Right lobe of liver (tissue), 6 donors: ENCODE data around the gene PLCL2. TPM values are rescaled to one million over a fixed set of nuclear protein-coding genes. Genes with fewer than 3 reads are reported as not detected.

Experiments used
- ATAC-seq, 4 donors: fragments of 200-7000 bp; cut with Tn5 transposase; one replicate each; pipeline ENCODE4 v1.9.1; 2020; ENCODE audit warnings: mild to moderate bottlenecking in 4 of 4, moderate library complexity in 4 of 4
- DNase-seq, 3 donors: peaks; one replicate each; pipeline ENCODE4 v3.0.0-alpha.2; 2020
- H3K27ac ChIP-seq, 3 donors: fragments of 200-600 bp; one replicate each; pipeline ENCODE4 v1.8.0; 2022
- H3K27me3 ChIP-seq, 2 donors: fragments of 200-600 bp; one replicate each; pipeline ENCODE4 v1.8.0; 2022
- H3K36me3 ChIP-seq, 4 donors: fragments of 200-600 bp; sonication (generic) in 1 of 4; one replicate each; pipeline versions ENCODE4 v1.5.1 to v1.8.0; 2017 to 2022; ENCODE audit warnings: control low read depth in 1 of 4
- H3K4me1 ChIP-seq, 4 donors: fragments of 200-600 bp; sonication (generic) in 1 of 4; one replicate each; pipeline versions ENCODE4 v1.5.1 to v1.8.0; 2017 to 2022; ENCODE audit warnings: control low read depth in 1 of 4
- H3K4me3 ChIP-seq, 3 donors: fragments of 200-600 bp; one replicate each; pipeline ENCODE4 v1.8.0; 2022
- H3K9me3 ChIP-seq, 4 donors: fragments of 200-600 bp; sonication (generic) in 1 of 4; one replicate each; pipeline versions ENCODE4 v1.5.1 to v1.8.0; 2017 to 2022; ENCODE audit warnings: control low read depth in 1 of 4
- POLR2A ChIP-seq: fragments of 450-650 bp; IDR thresholded peaks from one replicate; pipeline ENCODE4 v1.6.1; 2017; ENCODE audit warnings: antibody characterized with exemption, mild to moderate bottlenecking
- WGBS: methylation state at CpG from one replicate; pipeline ENCODE4 v1.1.6; 2018; ENCODE audit warnings: low coverage, low lambda C conversion rate; ENCODE audit not compliant: insufficient coverage; ENCODE audit errors: missing lambda C conversion rate; 5-methylcytosine and 5-hydroxymethylcytosine counted together
- intact Hi-C, 2 donors: fragments of 100-400 bp; cut with DNase I; formaldehyde crosslinking; loops; one replicate each; pipeline versions ENCODE4 v1.11.2 to v1.14.1; 2022
- total RNA-seq, 6 experiments: library from RNA; depleted of rRNA in 2 of 6; stranded (reverse); fragments of >200 nt in 2 of 6; fragmentation: NEBNext Ultra II Directional in 3 of 6; extraction: Animal tissue kit (Norgen Biotek cat#: 25700) in 3 of 6; gene quantifications; one replicate each; pipeline versions ENCODE4 v1.1.0 to v1.2.4, GENCODE V29; 2016 to 2023
- TF ChIP-seq, protein P1 (sequence below), 4 donors: fragments of 200-600 bp in 3 of 4; fragments of 450-650 bp in 1 of 4; IDR thresholded peaks; one replicate each; pipeline versions ENCODE4 v1.5.1 to v1.8.0; 2016 to 2022; ENCODE audit warnings: antibody characterized with exemption in 4 of 4, mild to moderate bottlenecking in 2 of 4
- donor health status: DM: no; HTN: yes; CAD: no.
- donor health status: DM: no; HTN: no; CAD: no.
- donor health status: DM: no; HTN: no; CAD: no.
- donor health status: DM: no; HTN: yes; CAD: no.
- donor health status: DM: no; HTN: yes; CAD: no.

PLCL2 gene
- total RNA-seq, 6 experiments from 2014 or later, result 4.6 to 8.2 (median 6.9) TPM

DNA sequence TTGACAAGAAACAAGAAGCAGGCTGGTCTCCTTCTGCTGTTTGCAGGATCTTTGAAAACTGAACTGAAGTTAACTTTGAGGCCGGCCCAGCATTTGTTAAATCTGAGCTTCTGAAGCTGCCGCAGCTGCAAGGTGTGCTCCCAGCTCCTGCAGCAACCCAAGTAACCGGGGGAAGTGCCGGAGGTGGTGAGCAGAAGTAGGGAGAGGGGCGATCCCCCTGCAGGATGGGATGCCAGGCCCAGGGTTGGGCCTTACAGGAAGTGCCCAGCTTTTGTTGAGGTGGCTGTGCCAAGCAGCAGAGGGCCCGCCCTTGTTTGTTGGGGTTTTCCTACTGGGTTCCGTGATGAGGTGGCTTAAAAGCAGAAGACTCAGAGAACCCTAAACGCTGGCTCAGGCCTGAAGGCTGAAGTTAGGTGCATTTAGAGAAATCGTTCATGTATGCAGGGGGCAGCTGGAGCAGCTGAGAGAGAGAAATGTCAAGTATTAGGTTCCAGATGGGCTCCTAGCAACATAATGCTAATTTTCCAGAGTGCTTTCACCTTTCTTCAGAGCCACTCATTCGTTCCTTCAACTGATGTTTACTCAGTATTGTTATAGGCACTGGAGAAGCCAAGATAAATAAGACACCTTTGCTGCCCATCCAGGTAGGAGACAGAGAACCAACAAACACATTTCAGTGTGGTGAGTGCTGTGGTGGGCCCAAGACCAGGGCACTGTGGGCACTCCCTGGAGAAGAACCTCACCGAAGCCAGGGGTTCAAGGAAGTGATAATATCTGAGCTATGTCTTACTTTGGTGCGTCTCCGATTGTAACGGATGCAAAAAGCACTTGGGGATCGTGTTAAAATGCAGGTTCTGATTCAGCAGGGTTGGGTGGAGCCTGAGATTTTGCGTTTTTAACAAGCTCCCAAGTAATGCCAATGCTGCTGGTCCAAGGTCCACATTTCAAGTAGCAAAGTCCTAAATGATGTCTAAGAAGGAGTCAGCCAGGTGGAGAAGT, 42.2 kb upstream of the PLCL2 start:
- DNase-seq, result peak in 2 of 3 donors; percentile 40 to 55
- intact Hi-C loops, result no loop called here
- TF ChIP-seq, protein P1, sequence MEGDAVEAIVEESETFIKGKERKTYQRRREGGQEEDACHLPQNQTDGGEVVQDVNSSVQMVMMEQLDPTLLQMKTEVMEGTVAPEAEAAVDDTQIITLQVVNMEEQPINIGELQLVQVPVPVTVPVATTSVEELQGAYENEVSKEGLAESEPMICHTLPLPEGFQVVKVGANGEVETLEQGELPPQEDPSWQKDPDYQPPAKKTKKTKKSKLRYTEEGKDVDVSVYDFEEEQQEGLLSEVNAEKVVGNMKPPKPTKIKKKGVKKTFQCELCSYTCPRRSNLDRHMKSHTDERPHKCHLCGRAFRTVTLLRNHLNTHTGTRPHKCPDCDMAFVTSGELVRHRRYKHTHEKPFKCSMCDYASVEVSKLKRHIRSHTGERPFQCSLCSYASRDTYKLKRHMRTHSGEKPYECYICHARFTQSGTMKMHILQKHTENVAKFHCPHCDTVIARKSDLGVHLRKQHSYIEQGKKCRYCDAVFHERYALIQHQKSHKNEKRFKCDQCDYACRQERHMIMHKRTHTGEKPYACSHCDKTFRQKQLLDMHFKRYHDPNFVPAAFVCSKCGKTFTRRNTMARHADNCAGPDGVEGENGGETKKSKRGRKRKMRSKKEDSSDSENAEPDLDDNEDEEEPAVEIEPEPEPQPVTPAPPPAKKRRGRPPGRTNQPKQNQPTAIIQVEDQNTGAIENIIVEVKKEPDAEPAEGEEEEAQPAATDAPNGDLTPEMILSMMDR (IDR thresholded peaks at IDR 0.05), result no peak
- no peak for TF ChIP-seq POLR2A
- H3K4me3 ChIP-seq, result no peak overlapping the region
- H3K27me3 ChIP-seq, result no peaks in the 10 kb centered on the region
- peak in 3 of 4 donors; percentile 9 to 23 (median 20) for ATAC-seq
- WGBS, result 43% methylated on average over 10 of the region's 16 CpGs
- peaks cover 0 to 86% (median 25%) of the 10 kb centered on the region in 4 donors for H3K4me1 ChIP-seq
- H3K27ac ChIP-seq, result peak overlapping the region; percentile 33 to 77 (median 56)
- H3K36me3 ChIP-seq, result no peaks in the 10 kb centered on the region
- H3K9me3 ChIP-seq, result no peaks in the 10 kb centered on the region

DNA sequence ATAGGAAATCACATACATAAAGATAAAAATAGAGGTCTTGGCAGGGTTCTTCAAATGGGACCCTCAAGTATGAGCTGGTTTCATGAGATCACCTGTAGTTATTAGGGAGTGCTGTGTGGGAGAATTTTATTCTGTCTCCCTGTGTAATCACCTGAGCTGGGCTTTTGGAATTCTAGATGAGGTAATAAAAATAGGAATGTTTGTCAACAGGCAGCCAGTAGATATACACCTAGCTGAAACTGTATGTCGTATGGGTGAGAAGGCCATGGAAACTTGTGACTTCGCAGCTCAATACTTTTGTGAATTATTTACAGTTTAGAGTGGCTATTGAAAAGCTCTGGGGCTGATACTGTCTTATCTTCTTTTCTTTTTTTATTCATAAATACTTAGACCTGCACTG, 40.5 kb upstream of the PLCL2 start:
- H3K27ac ChIP-seq, result peak overlapping the region in 2 of 3 donors; percentile 6 to 47
- no peaks in the 10 kb centered on the region for H3K36me3 ChIP-seq
- no peak overlapping the region for H3K4me3 ChIP-seq
- H3K27me3 ChIP-seq, result no peaks in the 10 kb centered on the region
- no peak for TF ChIP-seq POLR2A
- TF ChIP-seq, protein P1 (IDR thresholded peaks at IDR 0.05), result no peak
- DNase-seq (no peak), ATAC-seq (peak in 2 of 4 donors; percentile 2 to 52)
- 81% methylated on average over 2 of the region's 2 CpGs for WGBS
- H3K4me1 ChIP-seq, result peaks cover 0 to 69% (median 21%) of the 10 kb centered on the region in 4 donors
- no peaks in the 10 kb centered on the region for H3K9me3 ChIP-seq
- intact Hi-C loops, result no loop called here

DNA sequence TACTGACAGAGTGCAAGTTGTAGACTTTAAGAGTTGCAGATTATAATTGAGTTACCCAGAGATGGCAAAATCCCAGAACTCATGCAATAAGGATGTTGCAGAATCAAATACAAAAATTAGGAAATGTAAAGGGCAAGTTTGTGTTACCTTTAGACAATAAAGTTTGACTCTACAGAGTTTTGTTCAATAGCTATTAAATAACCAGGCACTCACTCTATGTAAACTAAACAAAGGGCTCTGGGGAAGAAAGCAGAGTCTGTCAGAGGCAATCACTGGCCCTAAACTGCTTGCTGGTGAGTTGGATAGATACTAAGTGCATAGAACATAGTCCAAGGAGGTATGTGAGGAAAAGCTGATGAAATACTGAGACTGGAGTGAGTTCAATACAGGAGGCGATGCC, 40.0 kb upstream of the PLCL2 start:
- peaks cover 0 to 64% (median 21%) of the 10 kb centered on the region in 4 donors for H3K4me1 ChIP-seq
- peak overlapping the region in 2 of 3 donors; percentile 6 to 47 for H3K27ac ChIP-seq
- no peak for TF ChIP-seq POLR2A
- TF ChIP-seq, protein P1 (IDR thresholded peaks at IDR 0.05), result no peak
- no peaks in the 10 kb centered on the region for H3K27me3 ChIP-seq
- no peak for DNase-seq
- H3K36me3 ChIP-seq, result no peaks in the 10 kb centered on the region
- ATAC-seq, result peak; percentile 47 to 71 (median 62)
- no peak overlapping the region for H3K4me3 ChIP-seq
- WGBS, result 36% methylated on average over 1 of the region's 1 CpG
- no peaks in the 10 kb centered on the region for H3K9me3 ChIP-seq
- intact Hi-C loops, result no loop called here

DNA sequence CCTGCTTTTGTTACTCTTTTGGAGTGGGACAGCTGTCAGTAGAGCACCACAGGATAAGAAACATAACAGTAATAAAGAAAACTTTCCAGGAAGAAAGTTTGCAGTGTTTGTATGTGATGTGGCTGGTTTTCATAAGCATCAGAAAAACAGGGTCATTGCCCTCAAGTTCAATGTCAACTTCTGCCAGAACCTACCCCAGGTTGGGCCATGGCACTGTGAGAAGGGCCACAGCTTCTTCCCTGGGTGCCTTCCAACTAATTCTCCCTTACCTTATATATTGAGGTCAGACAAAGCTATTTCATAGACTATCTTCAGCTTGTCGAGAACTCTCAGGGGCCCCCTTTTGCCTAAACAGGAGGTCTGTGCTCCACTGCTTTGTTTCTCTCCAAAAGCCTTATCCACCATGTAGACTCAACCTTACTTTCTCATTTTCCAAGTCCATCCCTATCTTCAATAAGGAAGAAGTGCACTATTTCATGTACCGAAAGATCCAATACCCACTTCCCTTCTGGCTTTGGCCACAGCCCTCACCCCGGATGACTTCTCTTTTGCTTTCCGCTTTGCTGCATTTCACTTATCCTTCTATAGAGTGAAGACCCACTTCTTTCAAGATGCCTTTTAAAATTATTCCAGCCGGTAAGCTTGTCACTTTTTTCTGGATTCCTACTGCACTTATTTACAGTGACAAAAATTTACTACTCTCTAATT, 38.2 kb upstream of the PLCL2 start:
- H3K4me3 ChIP-seq, result no peak overlapping the region
- TF ChIP-seq, protein P1 (IDR thresholded peaks at IDR 0.05), result no peak
- no peak for TF ChIP-seq POLR2A
- no peaks in the 10 kb centered on the region for H3K27me3 ChIP-seq
- H3K4me1 ChIP-seq, result peaks cover 0 to 50% (median 21%) of the 10 kb centered on the region in 4 donors
- DNase-seq, result no peak
- ATAC-seq, result peak in 3 of 4 donors; percentile 19 to 36 (median 26)
- no peaks in the 10 kb centered on the region for H3K36me3 ChIP-seq
- H3K9me3 ChIP-seq, result no peaks in the 10 kb centered on the region
- 81% methylated on average over 5 of the region's 5 CpGs for WGBS
- intact Hi-C loops, result no loop called here
- no peak overlapping the region for H3K27ac ChIP-seq
